Endothelial cell (in vitro differentiated cells): ENCODE measurements around the gene GPC3. TPM values are rescaled to one million over a fixed set of nuclear protein-coding genes. Genes with fewer than 3 reads are reported as not detected.

Source experiments
- DNase-seq: peaks from one replicate; pipeline ENCODE4 v3.0.0; 2021; ENCODE audit warnings: low spot score
- H3K27ac Mint-ChIP-seq: one replicate; pipeline ENCODE4 v1.8.0; 2021; ENCODE audit warnings: mixed read lengths, inconsistent platforms; ENCODE audit not compliant: unreplicated experiment
- H3K27me3 Mint-ChIP-seq: one replicate; pipeline ENCODE4 v1.8.0; 2021; ENCODE audit warnings: mild to moderate bottlenecking, moderate library complexity, mixed read lengths, inconsistent platforms; ENCODE audit not compliant: unreplicated experiment
- H3K36me3 Mint-ChIP-seq: one replicate; pipeline ENCODE4 v1.8.0; 2021; ENCODE audit warnings: mild to moderate bottlenecking, low read depth, mixed read lengths, inconsistent platforms; ENCODE audit not compliant: unreplicated experiment
- H3K4me1 Mint-ChIP-seq: one replicate; pipeline ENCODE4 v1.8.0; 2021; ENCODE audit warnings: mild to moderate bottlenecking, mixed read lengths, inconsistent platforms; ENCODE audit not compliant: unreplicated experiment
- H3K4me3 Mint-ChIP-seq: one replicate; pipeline ENCODE4 v1.8.0; 2021; ENCODE audit warnings: mild to moderate bottlenecking, mixed read lengths, inconsistent platforms; ENCODE audit not compliant: unreplicated experiment
- H3K9me3 Mint-ChIP-seq: one replicate; pipeline ENCODE4 v1.8.0; 2021; ENCODE audit warnings: mixed read lengths, inconsistent platforms; ENCODE audit not compliant: unreplicated experiment
- CTCF ChIP-seq: fragments of 200-600 bp; sonication (generic); IDR thresholded peaks from one replicate; pipeline ENCODE4 v1.5.0; 2021; ENCODE audit warnings: antibody characterized with exemption; ENCODE audit not compliant: unreplicated experiment
- total RNA-seq: library from RNA; stranded (reverse); fragmentation: NEBNext Ultra II Directional; extraction: Animal tissue kit (Norgen Biotek cat#: 25700); gene quantifications from one replicate; pipeline ENCODE4 v1.2.1, GENCODE V29; 2021; ENCODE audit not compliant: unreplicated experiment

GPC3 gene
- total RNA-seq, 1 donor from 2014 or later, result 4.7 TPM

DNA sequence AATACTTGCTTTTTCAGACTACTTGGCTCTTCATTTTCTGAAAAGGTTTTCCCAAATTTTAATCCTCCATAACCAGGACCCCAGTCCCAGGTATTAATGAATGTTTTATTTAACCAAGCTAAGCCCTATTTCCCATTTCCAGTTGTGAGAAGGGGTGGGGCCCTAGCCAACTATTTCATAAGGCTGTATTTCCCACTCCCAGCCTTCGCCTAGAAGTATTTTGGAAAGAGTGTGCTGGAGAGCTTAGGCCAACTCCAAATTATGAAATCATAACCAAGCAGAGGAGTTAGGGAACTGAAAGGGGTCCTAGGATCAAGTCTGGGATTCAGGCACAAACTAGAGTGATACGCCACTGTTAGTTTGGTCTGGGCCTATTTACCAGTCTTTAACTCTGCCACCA, 421.7 kb downstream of the GPC3 start:
- H3K27ac Mint-ChIP-seq, result no peak overlapping the region
- H3K9me3 Mint-ChIP-seq, result no peaks in the 10 kb centered on the region
- no peak overlapping the region for H3K4me3 Mint-ChIP-seq
- DNase-seq, result no peak
- no peak for TF ChIP-seq CTCF
- no peaks in the 10 kb centered on the region for H3K36me3 Mint-ChIP-seq
- H3K4me1 Mint-ChIP-seq, result no peaks in the 10 kb centered on the region
- H3K27me3 Mint-ChIP-seq, result no peaks in the 10 kb centered on the region

- Mint-ChIP-seq H3K4me3 (no peak overlapping the region), H3K4me1 (no peaks in the 10 kb centered on the region), H3K9me3 (no peaks in the 10 kb centered on the region), H3K27me3 (no peaks in the 10 kb centered on the region), H3K27ac (no peak overlapping the region), H3K36me3 (no peaks in the 10 kb centered on the region)
- DNase-seq, result no peak
- no peak for TF ChIP-seq CTCF
Observed at GRCh38 chrX:133561251-133561650, 424.1 kb downstream of the GPC3 start.

- Mint-ChIP-seq H3K4me3 (no peak overlapping the region), H3K27ac (no peak overlapping the region)
Observed at GRCh38 chrX:133559909-133560308, 425.5 kb downstream of the GPC3 start.

GRCh38 chrX:133555782-133556458, 429.5 kb downstream of the GPC3 start:
- no peak overlapping the region for H3K27ac Mint-ChIP-seq
- H3K9me3 Mint-ChIP-seq, result peaks cover 9% of the 10 kb centered on the region
- DNase-seq, result no peak
- TF ChIP-seq CTCF, result no peak
- H3K27me3 Mint-ChIP-seq, result no peaks in the 10 kb centered on the region
- no peaks in the 10 kb centered on the region for H3K4me1 Mint-ChIP-seq
- H3K36me3 Mint-ChIP-seq, result peaks cover 8% of the 10 kb centered on the region
- H3K4me3 Mint-ChIP-seq, result no peak overlapping the region

More at GRCh38 chrX:133559909-133560308, 425.5 kb downstream of the GPC3 start:
- DNase-seq, result no peak
- no peaks in the 10 kb centered on the region for H3K27me3 Mint-ChIP-seq
- H3K4me1 Mint-ChIP-seq, result no peaks in the 10 kb centered on the region
- peaks cover 5% of the 10 kb centered on the region for H3K36me3 Mint-ChIP-seq
- H3K9me3 Mint-ChIP-seq, result peaks cover 9% of the 10 kb centered on the region
- TF ChIP-seq CTCF, result no peak

GRCh38 chrX:133550665-133551485, 434.5 kb downstream of the GPC3 start:
- H3K4me3 Mint-ChIP-seq, result no peak overlapping the region
- H3K9me3 Mint-ChIP-seq, result peaks cover 7% of the 10 kb centered on the region

More at GRCh38 chrX:133550665-133551485, 434.5 kb downstream of the GPC3 start:
- Mint-ChIP-seq H3K36me3 (peaks cover 8% of the 10 kb centered on the region), H3K27ac (no peak overlapping the region), H3K4me1 (no peaks in the 10 kb centered on the region), H3K27me3 (no peaks in the 10 kb centered on the region)
- TF ChIP-seq CTCF, result no peak
- no peak for DNase-seq
